Bone marrow (tissue), 2 donors: Measurements from ENCODE around the gene PALLD.

ENCODE experiments used
- DNase-seq, 2 donors: peaks; one replicate each; lab custom pipeline; 2025; lab: John Stamatoyannopoulos, UW

Gene PALLD

DNA sequence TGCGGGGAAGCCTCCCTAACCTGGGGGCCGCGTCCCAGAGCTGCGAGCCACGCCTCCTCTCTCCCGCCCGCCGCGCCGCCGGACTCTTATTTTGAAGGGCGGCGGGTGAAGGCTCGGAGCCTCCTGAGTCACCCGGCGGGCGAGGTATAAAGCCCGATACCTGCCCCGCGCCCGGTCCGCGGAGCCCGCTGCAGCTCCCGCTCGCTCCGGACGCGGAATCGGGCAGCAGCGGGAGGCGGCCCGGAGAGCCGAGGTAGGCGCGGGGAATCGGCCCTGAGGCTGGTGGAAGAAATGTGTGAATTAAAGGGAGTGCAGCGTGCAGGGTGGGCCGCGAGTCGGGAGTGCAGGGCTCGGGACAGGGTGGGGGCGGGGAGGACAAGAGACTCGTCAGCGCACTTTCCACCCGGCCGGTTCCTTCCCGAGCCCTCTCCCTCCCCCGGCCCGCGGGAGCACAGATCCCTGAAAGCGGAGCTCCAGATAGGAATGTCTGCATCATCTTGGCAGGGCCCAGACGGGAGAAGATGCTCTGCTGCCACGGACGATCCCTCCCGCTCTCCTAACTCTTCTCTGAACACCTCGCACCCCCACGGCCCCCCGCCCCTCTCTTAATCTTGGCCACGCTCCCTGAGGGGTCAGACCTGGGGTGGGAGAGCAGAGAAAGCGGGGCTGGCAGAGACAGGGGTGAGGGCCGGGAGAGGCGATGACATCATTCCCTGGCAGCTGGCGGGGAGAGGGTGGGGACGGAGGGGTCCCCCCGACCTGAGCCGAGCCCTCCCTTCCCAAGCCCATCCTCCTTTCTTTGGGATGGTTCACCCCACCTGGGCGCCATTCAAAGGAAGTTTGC is 335.3 kb downstream of the PALLD start:
- DNase-seq: peak in 1 of 2 donors; percentile 16

- no peak for DNase-seq
Measured at GRCh38 chr4:168832763-168833575, 336.1 kb downstream of the PALLD start.

DNA sequence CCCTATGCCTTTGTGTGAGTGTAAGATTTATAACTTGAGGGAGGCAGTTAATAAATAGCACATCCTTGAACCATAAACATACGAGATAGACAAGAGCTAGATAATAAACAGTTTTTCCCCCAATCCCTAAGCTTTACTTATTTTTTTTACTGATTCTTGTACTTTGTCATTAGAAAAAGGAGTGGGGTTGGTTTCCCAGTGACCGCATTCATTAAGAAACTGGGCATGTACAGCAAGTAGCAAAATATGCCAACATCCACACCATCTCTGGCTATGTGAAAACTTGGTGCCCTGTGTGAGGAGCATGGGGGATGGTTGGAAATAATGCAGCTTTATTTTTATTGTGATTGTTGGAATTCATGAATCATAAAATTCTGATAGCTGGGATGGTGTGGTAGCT is 337.0 kb downstream of the PALLD start:
- no peak for DNase-seq

DNA sequence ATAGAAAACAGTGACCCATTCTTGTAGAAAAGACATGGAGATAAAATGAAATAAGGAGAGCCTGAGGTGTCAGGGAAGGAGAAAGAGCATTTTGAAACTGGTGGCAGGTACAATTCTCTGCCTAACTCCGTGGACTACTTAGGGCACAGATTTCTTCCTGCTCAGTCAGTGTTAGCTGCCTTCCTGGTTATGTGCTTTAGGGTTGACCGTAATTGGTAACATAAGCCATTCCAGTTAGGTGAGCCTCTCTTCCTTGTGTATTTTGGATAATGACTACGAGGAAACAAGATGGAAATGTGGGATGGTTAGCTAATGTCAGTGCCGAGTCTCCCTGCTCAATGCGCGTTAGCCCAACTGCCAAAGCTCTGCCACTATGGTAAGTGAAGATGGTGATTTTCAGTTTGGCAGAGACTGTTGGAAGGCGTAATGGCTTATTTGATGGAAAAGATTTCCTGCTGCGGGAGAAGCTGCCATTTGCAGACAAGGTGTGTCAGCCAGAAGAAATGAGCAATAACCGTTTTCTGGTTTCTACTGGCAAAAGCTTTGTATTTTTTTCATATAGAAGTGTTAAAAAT is 339.1 kb downstream of the PALLD start:
- DNase-seq: no peak

DNA sequence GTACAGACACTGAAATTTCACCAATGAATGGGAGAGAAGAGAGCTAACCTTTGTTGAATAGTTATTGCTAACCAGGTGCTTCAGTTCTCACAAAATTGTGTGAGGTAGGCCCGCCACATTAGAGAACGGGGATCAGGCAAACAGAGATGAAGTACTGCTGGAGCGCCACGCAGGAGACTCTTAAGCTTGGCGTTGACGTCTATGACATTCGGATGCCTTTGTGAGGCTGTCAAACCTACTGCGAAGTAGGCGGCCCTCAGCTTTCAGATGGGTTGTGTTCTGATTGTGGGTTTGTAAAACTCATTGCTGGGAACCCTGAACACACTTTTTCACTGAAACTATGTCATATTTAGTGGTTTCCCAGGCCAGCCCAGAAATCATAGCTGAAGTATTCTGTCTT is 339.6 kb downstream of the PALLD start:
- DNase-seq: no peak

DNA sequence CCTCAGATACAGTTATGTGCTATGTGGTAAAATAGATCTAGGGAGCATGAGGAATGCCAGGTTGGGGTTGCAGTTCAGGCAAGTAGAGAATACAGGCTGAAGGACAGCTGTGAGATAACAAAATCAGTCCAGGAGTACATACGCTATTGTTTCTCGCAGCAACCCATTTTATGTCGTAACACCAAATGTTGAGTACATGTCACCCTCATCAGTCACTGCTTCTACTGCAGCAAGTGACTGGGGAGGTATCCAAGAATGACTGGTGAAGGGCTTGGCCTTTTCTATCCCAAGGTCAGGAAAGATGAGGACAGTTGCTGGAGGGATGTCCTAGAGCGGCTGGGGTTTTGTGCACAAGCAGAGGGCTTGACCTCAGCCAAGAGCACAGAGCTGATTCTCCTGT is 341.1 kb downstream of the PALLD start:
- no peak for DNase-seq

- DNase-seq: no peak
Measured at GRCh38 chr4:168839758-168840391, 343.0 kb downstream of the PALLD start.

GRCh38 chr4:168840392-168840763 is 343.5 kb downstream of the PALLD start:
- DNase-seq: no peak

DNA sequence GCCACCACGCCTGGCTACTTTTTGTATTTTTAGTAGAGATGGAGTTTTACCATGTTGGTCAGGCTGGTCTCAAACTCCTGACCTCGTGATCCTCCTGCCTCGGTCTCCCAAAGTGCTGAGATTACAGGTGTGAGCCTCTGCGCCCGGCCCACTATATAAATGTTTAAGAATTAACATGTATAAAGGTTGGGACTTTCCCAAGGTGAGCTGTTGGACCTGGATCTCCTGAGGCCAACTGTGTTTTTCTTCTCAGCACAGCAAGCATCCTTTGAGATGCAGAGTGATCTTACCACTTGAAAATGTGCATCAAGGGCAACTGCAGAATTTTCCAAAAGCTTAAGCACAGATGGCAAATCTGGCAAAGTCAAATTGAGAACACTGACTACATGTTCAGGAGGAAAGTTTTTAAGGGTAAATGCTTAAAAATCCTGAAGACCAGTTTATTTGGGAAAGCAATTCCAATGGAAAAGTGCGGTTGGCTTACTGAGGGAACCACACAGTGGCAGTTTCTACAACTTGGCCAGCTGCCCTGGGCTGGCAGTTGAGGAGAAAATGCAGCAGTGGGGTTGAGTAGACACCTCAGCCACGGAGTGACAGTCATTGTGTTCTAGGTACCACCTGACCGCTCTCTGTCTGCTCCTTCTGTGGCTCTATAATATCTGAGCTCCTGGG is 344.3 kb downstream of the PALLD start:
- DNase-seq: no peak

DNA sequence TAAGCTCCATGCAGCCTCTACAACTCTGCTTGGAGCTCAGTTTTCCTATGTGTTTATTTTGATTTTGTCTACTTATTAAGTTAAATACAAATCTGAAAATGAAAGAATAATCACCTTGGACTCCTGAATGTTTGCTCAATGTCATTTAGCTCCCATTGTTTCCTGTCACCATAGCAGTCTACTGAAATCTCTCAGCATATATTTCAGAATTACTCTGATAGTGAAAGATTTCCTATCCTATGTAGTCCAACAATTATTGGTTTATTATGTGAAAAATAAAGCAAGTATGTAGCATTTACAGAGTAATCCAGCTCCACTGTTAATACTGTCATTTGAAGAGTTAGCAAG is 344.8 kb downstream of the PALLD start:
- DNase-seq: no peak

DNA sequence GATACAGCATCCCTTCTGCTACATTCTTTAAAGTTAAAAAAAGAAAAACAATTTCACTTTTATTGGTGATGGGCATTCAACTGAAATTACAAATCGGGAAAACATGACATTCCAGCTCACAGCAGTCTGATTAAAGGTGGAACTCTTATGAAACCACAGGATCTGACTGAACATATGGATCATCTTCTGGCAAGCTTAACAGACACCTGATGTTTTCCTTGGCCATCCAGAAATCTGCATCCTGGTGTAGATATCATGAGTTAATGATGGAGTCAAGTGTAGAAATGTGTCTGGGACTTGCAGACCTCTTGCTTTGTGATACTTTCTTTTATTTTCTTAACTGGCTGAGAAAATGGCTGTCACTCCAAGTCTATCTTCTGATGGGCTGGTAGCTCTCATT is 345.3 kb downstream of the PALLD start:
- no peak for DNase-seq

GRCh38 chr4:168843635-168844034 is 346.8 kb downstream of the PALLD start:
- no peak for DNase-seq

DNA sequence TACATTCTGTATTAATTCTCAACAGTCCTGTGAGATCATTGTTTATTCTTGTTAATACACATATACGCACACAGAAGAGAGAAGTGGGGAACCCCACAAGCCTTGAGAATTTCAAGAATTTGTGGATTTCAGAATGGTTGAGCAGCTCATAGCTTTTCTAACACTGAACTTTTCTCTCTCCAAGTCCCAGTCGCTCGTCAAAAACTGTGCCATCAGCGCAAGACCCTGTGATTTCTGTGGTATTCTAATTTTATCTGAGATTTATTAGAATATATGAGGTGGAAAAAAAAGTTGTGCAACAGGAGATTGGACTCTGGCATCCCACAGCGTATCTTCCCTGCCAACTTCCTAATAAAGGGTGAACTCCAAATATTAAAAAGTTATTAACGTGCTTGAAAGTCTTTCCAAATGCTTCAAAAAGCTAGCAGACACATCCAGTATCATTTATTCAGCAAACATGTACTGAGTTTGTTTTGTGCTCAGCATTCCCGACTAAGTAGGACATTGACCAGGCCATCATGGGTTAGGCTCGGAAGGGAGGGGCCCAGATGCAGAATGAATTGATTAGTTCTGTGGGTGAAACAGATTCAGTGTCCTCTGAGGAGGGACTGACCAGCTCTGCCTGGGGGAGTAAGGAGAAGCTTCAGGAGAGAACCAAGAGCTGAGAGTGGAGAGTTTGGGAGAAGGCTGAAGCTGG is 347.6 kb downstream of the PALLD start:
- DNase-seq: no peak

- DNase-seq: no peak
Measured at GRCh38 chr4:168845897-168846296, 349.0 kb downstream of the PALLD start.

DNA sequence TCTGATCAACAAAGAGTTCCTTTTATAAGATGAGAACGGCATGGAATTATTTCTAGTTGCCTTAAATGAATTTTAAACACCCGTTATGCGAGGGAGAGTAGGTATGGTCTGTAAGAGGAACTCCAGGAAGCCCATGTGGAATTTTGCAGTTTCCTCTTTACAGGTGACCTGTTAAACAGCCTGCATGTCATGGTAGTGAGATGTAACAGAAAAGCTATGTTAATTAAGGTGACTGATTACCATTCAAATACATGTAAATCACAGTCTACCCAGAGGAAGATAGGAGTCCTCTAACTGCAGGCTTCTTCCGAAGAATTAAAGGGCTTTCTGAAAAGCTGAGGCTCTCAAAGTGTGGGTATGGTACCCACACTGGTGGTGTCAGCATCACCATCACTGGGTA is 349.6 kb downstream of the PALLD start:
- no peak for DNase-seq

DNA sequence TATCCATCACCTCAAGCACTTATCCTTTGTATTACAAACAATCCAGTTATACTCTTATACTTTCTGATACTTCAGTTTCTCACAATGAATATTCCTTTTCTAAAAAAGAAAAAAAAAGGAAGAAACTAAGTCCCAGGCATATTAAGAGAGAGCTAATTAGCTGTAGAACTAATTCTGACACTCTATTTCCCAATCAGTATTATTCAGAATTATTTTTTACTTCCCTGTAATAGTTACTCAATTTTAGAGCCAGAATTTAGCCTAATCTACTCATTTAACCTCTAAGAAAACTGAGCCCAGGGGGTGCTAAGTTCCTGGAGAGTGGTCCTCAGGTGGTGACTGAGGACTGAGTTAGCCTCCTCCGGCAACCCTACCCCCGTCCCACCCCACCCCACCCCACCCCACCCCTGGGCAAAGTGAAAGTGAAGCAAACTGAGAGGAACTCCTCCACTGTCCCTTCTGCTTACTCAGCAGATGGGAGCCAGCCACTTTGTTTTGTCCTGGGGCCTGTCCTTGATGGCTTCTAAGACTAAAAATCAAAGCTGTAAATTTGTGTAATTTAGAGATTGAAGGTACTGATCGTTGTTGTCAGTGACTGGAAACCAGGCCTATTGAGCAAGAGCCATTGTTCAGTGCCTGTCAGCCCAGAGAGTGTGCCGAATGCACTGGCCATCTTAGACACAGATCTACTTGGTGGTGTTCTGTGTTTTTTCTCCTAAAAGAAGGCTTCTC is 351.1 kb downstream of the PALLD start:
- no peak for DNase-seq

DNA sequence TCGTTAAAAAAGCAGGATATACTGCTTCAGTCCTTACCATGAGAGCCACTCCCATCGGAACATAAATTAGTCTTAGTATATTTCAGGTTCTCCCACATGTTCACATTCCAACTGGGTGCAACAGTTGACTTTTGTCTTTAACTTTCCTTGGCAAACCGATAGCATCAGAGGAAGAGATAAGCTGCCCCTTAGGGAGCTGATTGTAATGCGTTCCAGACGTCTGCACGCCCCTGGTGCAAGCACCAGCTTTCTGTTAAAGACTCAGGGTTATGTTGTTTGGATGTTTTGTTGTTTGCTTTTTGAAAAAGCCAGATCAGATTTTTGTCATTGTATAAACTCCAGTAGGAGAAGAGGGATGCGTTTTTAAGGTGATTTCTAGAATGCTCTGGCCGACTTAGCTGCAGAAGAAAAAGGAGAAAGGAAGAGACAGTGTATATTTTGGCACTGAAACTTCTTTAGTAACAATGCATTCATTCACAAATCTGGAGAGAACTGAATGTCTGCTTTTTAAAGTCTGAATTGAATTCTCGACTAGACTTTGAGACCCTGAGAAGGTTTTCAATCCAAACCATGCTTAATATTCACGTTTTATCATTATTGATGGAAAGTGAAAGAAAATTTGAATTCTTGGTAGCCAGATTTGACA is 352.3 kb downstream of the PALLD start:
- no peak for DNase-seq

DNA sequence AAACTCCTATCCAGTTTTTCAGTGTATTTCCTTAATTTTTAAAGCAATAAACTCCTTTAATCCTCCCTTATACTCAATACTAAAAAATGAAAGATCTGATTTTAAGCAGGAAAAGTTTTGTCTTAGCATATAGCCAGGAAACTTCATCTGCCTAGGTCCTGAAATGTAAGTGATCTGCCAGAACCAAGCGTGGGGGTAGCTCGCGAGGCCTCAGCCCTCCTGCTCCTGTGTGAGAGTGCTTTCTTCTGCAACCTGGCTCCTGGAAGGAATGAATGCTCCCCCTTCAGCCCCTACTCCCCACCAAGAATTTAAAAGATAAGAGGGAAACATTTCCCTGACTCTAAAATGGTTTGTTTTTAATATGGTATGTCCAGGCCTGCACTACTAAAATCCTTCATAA is 353.1 kb downstream of the PALLD start:
- DNase-seq: no peak

GRCh38 chr4:168852387-168852786 is 355.5 kb downstream of the PALLD start:
- no peak for DNase-seq
